ENCODE measurements around the gene DAAM2.

DAAM2 gene

GRCh38 chr6:39925931-39926290 is 133.7 kb downstream of the DAAM2 start:
- H4K5ac ChIP-seq (ENCODE audit: low read length) = no peak overlapping the region
- H3K23ac ChIP-seq (ENCODE audit: low read length) = no peak overlapping the region
- H2BK15ac ChIP-seq (replicated peaks; ENCODE audit: low read depth) = no peak overlapping the region
- no peak overlapping the region for H4K8ac ChIP-seq (ENCODE audit: low read depth, low read length)
- H3K4me3 ChIP-seq (ENCODE audit: low read length) = no peak overlapping the region
- H3K27ac ChIP-seq (ENCODE audit: low read depth, low read length) = no peak overlapping the region
- no peak overlapping the region for H2BK120ac ChIP-seq (ENCODE audit: low read depth, low read length)
- no peaks in the 10 kb centered on the region for H3K27me3 ChIP-seq (ENCODE audit: insufficient read depth, low read length, poor library complexity)
- H3K36me3 ChIP-seq (ENCODE audit: control insufficient read depth, insufficient read depth, low read length) = no peaks in the 10 kb centered on the region
- DNase-seq = no peak
- no peak overlapping the region for H3K4me2 ChIP-seq (ENCODE audit: low read length)
- no CpG with 5 or more reads among the region's 3 CpGs for WGBS (ENCODE audit: extremely low coverage, insufficient coverage, low lambda C conversion rate)
- H3K4me1 ChIP-seq (ENCODE audit: control insufficient read depth, low read depth, low read length) = no peaks in the 10 kb centered on the region
- H3K9ac ChIP-seq (ENCODE audit: low read length) = no peak overlapping the region
- H3K4ac ChIP-seq (ENCODE audit: low read depth, low read length) = no peak overlapping the region
- no peaks in the 10 kb centered on the region for H3K79me2 ChIP-seq (ENCODE audit: control insufficient read depth, insufficient read depth, low read length)
- no peaks in the 10 kb centered on the region for H3K79me1 ChIP-seq (ENCODE audit: low read length)
- H3K18ac ChIP-seq (ENCODE audit: low read length) = no peak overlapping the region
- no peak overlapping the region for H3K56ac ChIP-seq (ENCODE audit: low read length)
- no peak overlapping the region for H2AK5ac ChIP-seq (ENCODE audit: low read length)
- no peak overlapping the region for H2BK5ac ChIP-seq (ENCODE audit: low read length)

- Histone ChIP-seq H3K27me3 (ENCODE audit: insufficient read depth, low read length, poor library complexity) (no peaks in the 10 kb centered on the region), H3K36me3 (ENCODE audit: control insufficient read depth, insufficient read depth, low read length) (no peaks in the 10 kb centered on the region), H2AK5ac (ENCODE audit: low read length) (no peak overlapping the region), H4K8ac (ENCODE audit: low read depth, low read length) (no peak overlapping the region), H3K56ac (ENCODE audit: low read length) (no peak overlapping the region), H2BK5ac (ENCODE audit: low read length) (no peak overlapping the region), H3K18ac (ENCODE audit: low read length) (no peak overlapping the region), H3K79me2 (ENCODE audit: control insufficient read depth, insufficient read depth, low read length) (no peaks in the 10 kb centered on the region), H3K27ac (ENCODE audit: low read depth, low read length) (no peak overlapping the region), H3K4me2 (ENCODE audit: low read length) (no peak overlapping the region), H4K5ac (ENCODE audit: low read length) (no peak overlapping the region), H3K79me1 (ENCODE audit: low read length) (no peaks in the 10 kb centered on the region), H2BK15ac (replicated peaks; ENCODE audit: low read depth) (no peak overlapping the region), H3K23ac (ENCODE audit: low read length) (no peak overlapping the region), H3K9ac (ENCODE audit: low read length) (no peak overlapping the region), H3K4ac (ENCODE audit: low read depth, low read length) (no peak overlapping the region), H2BK120ac (ENCODE audit: low read depth, low read length) (no peak overlapping the region), H3K4me3 (ENCODE audit: low read length) (no peak overlapping the region), H3K4me1 (ENCODE audit: control insufficient read depth, low read depth, low read length) (no peaks in the 10 kb centered on the region)
- DNase-seq = no peak
- no CpG with 5 or more reads among the region's 3 CpGs for WGBS (ENCODE audit: extremely low coverage, insufficient coverage, low lambda C conversion rate)
These were observed 134.5 kb downstream of the DAAM2 start for GRCh38 chr6:39926668-39927067.

DNA sequence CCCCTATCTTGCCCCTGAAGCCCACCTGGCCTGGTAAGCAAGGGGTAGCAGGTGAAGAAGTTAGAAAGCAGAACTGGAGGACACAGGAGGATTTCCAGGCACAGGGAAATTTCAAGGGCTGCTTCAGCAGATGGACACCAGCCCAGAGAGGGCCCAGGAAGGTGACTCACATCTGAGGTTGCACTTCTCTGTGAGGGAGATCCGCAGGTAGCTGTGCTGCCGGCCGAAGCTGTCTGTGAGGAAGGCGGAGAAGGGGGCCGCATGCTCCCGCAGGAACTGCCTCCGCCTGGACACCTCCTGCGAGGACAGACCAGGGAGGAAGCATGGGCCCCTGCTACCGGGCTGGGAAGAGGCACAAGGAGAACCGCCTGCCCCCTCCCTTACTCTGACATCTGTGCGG is 135.0 kb downstream of the DAAM2 start:
- H2BK120ac ChIP-seq (ENCODE audit: low read depth, low read length) = no peak overlapping the region
- H3K79me2 ChIP-seq (ENCODE audit: control insufficient read depth, insufficient read depth, low read length) = no peaks in the 10 kb centered on the region
- no peak overlapping the region for H3K56ac ChIP-seq (ENCODE audit: low read length)
- no peaks in the 10 kb centered on the region for H3K4me1 ChIP-seq (ENCODE audit: control insufficient read depth, low read depth, low read length)
- H3K18ac ChIP-seq (ENCODE audit: low read length) = no peak overlapping the region
- H2BK5ac ChIP-seq (ENCODE audit: low read length) = no peak overlapping the region
- no peak overlapping the region for H3K9ac ChIP-seq (ENCODE audit: low read length)
- H3K36me3 ChIP-seq (ENCODE audit: control insufficient read depth, insufficient read depth, low read length) = no peaks in the 10 kb centered on the region
- no peak overlapping the region for H2BK15ac ChIP-seq (replicated peaks; ENCODE audit: low read depth)
- no peak overlapping the region for H3K4me3 ChIP-seq (ENCODE audit: low read length)
- no peak overlapping the region for H4K5ac ChIP-seq (ENCODE audit: low read length)
- no peak overlapping the region for H3K4ac ChIP-seq (ENCODE audit: low read depth, low read length)
- WGBS (ENCODE audit: extremely low coverage, insufficient coverage, low lambda C conversion rate) = no CpG with 5 or more reads among the region's 11 CpGs
- H3K79me1 ChIP-seq (ENCODE audit: low read length) = no peaks in the 10 kb centered on the region
- no peak overlapping the region for H2AK5ac ChIP-seq (ENCODE audit: low read length)
- H3K27me3 ChIP-seq (ENCODE audit: insufficient read depth, low read length, poor library complexity) = no peaks in the 10 kb centered on the region
- H3K4me2 ChIP-seq (ENCODE audit: low read length) = no peak overlapping the region
- DNase-seq = peak; percentile 8
- H4K8ac ChIP-seq (ENCODE audit: low read depth, low read length) = no peak overlapping the region
- no peak overlapping the region for H3K23ac ChIP-seq (ENCODE audit: low read length)
- H3K27ac ChIP-seq (ENCODE audit: low read depth, low read length) = no peak overlapping the region

DNA sequence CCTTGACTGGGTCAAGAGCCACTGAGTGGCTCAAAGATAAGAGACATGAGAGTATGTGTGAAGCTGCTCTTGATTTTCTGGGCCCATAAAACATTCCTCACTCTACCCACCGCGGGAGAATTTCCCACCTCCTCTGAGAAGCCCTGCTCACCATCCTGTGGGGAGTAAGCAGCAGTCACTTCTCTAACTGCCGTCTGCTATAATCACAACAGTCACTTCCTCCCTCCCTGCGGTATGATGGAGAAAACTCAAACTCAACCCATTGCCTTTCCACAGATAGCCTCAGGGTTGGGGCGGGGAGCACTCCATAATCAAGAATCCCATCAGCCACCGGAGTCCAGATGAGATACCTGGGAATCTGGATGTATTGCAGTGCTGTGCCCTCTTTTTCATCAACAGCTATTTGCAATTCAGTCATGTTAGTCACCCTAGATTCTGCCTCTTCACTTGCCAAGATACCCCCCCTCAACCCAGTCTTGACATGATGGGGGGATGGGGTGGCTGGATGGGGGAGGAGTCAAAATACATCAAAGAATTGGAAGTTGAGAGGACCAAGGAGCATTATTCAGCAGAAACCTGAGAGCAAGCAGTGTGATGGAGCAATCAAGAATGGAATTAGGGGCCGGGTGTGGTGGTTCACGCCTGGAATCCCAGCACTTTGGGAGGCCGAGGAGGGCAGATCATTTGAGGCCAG is 137.0 kb downstream of the DAAM2 start:
- no peak overlapping the region for H3K56ac ChIP-seq (ENCODE audit: low read length)
- no peaks in the 10 kb centered on the region for H3K36me3 ChIP-seq (ENCODE audit: control insufficient read depth, insufficient read depth, low read length)
- no peaks in the 10 kb centered on the region for H3K79me2 ChIP-seq (ENCODE audit: control insufficient read depth, insufficient read depth, low read length)
- H3K18ac ChIP-seq (ENCODE audit: low read length) = no peak overlapping the region
- H3K4me3 ChIP-seq (ENCODE audit: low read length) = no peak overlapping the region
- H3K27me3 ChIP-seq (ENCODE audit: insufficient read depth, low read length, poor library complexity) = no peaks in the 10 kb centered on the region
- no peak overlapping the region for H3K9ac ChIP-seq (ENCODE audit: low read length)
- H3K4ac ChIP-seq (ENCODE audit: low read depth, low read length) = no peak overlapping the region
- no peak overlapping the region for H4K8ac ChIP-seq (ENCODE audit: low read depth, low read length)
- no peaks in the 10 kb centered on the region for H3K79me1 ChIP-seq (ENCODE audit: low read length)
- no peak overlapping the region for H3K4me2 ChIP-seq (ENCODE audit: low read length)
- H3K27ac ChIP-seq (ENCODE audit: low read depth, low read length) = no peak overlapping the region
- H3K4me1 ChIP-seq (ENCODE audit: control insufficient read depth, low read depth, low read length) = peaks cover 3% of the 10 kb centered on the region
- H3K23ac ChIP-seq (ENCODE audit: low read length) = no peak overlapping the region
- WGBS (ENCODE audit: extremely low coverage, insufficient coverage, low lambda C conversion rate) = no CpG with 5 or more reads among the region's 9 CpGs
- H2BK5ac ChIP-seq (ENCODE audit: low read length) = no peak overlapping the region
- no peak overlapping the region for H2BK15ac ChIP-seq (replicated peaks; ENCODE audit: low read depth)
- H2BK120ac ChIP-seq (ENCODE audit: low read depth, low read length) = no peak overlapping the region
- no peak overlapping the region for H4K5ac ChIP-seq (ENCODE audit: low read length)
- DNase-seq = peak; percentile 15
- no peak overlapping the region for H2AK5ac ChIP-seq (ENCODE audit: low read length)

DNA sequence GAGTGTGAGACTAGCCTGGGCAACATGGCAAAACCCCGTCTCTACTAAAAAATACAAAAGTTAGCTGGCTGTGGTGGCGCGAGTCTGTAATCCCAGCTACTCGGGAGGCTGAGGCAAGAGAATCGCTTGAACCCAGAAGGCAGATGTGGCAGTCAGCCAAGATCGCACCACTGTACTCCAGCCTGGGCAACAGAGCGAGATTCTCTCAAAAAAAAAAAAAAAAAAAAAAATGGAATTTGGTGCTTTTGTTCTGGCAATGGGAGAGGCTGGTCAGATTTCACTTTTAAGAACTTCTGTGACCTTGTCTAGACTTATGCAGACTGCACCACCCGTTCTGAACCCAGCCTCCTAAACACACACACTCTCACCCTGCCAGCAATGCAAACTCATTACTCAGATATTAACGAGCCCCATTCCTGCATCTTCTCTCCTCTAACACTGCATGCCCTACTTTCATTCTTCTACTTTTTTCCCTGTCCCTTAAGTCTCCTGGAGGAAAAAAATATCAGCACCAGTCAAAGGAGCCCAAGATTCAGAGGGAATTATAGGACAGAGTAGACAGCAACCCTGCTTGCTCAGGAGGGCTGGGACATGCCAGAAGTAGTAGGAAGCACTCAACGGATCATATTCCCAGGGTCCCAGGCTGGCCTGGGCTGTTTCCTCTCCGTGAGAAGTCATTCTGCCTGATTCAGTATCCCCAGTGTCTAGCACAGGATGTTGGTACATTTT is 137.7 kb downstream of the DAAM2 start:
- H3K18ac ChIP-seq (ENCODE audit: low read length) = no peak overlapping the region
- no peaks in the 10 kb centered on the region for H3K79me1 ChIP-seq (ENCODE audit: low read length)
- no peak overlapping the region for H3K23ac ChIP-seq (ENCODE audit: low read length)
- H4K5ac ChIP-seq (ENCODE audit: low read length) = no peak overlapping the region
- no peak overlapping the region for H2BK120ac ChIP-seq (ENCODE audit: low read depth, low read length)
- no peaks in the 10 kb centered on the region for H3K36me3 ChIP-seq (ENCODE audit: control insufficient read depth, insufficient read depth, low read length)
- H3K9ac ChIP-seq (ENCODE audit: low read length) = no peak overlapping the region
- H2BK15ac ChIP-seq (replicated peaks; ENCODE audit: low read depth) = no peak overlapping the region
- no peak overlapping the region for H4K8ac ChIP-seq (ENCODE audit: low read depth, low read length)
- H3K4me2 ChIP-seq (ENCODE audit: low read length) = no peak overlapping the region
- DNase-seq = no peak
- no peak overlapping the region for H3K4ac ChIP-seq (ENCODE audit: low read depth, low read length)
- no peak overlapping the region for H2BK5ac ChIP-seq (ENCODE audit: low read length)
- no peak overlapping the region for H2AK5ac ChIP-seq (ENCODE audit: low read length)
- no CpG with 5 or more reads among the region's 11 CpGs for WGBS (ENCODE audit: extremely low coverage, insufficient coverage, low lambda C conversion rate)
- H3K4me3 ChIP-seq (ENCODE audit: low read length) = no peak overlapping the region
- no peaks in the 10 kb centered on the region for H3K27me3 ChIP-seq (ENCODE audit: insufficient read depth, low read length, poor library complexity)
- H3K4me1 ChIP-seq (ENCODE audit: control insufficient read depth, low read depth, low read length) = peaks cover 3% of the 10 kb centered on the region
- H3K27ac ChIP-seq (ENCODE audit: low read depth, low read length) = no peak overlapping the region
- no peaks in the 10 kb centered on the region for H3K79me2 ChIP-seq (ENCODE audit: control insufficient read depth, insufficient read depth, low read length)
- H3K56ac ChIP-seq (ENCODE audit: low read length) = no peak overlapping the region
